ENCODE data around the gene ARMC2. TPM values are rescaled to one million over a fixed set of nuclear protein-coding genes. Genes with fewer than 3 reads are reported as not detected.

Gene ARMC2
- polyA plus RNA-seq, 2 of the 4 experiments (the other 2 are of a cell fraction) = 2.1 to 4.9 TPM

DNA sequence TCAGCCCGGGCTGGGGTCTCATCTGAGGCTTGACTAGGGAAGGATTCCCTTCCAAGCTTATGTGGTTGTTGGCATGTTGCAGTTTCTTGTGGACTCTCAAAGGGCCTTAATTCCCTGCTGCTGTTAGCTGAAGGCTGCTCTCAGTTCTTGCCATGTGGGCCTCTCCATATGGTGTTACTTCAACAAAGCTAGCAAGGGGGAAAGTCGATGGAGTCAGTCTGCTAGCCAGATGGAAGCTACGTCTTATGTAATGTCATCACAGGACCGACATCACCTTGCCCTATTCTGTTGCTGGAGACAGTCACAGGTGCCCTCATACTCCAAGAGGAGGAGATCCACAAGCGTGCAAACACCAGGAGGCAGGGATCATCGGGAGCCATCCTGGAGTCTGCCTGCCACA, 43.3 kb upstream of the ARMC2 start:
- ChIA-PET CTCF (interaction anchor here (1.8 kb wide), 1 partner anchor 263 kb away, joined by 5 read pairs; no protein-coding TSS in a partner anchor), POLR2A (no interaction called here)
- Histone ChIP-seq H3K4me3 (no peak overlapping the region), H3K4me2 (no peak overlapping the region), H3K27ac (no peak overlapping the region), H3K9me3 (no peaks in the 10 kb centered on the region), H3K4me1 (no peaks in the 10 kb centered on the region)
- 73% methylated on average over 6 of the region's 6 CpGs for WGBS (ENCODE audit: missing lambda C conversion rate)
- DNase-seq (ENCODE audit: low read depth in 1 of 2, low spot score in 1 of 2) = no peak
- FAIRE-seq = no peak
- ATAC-seq = no peak
- TF ChIP-seq CHD2 (IDR thresholded peaks at IDR 0.05; ENCODE audit: low read length, partially characterized antibody) (no peak), RARB (CRISPR knock-in tag; IDR thresholded peaks at IDR 0.05) (no peak), HMGXB4 (CRISPR knock-in tag; IDR thresholded peaks at IDR 0.05; ENCODE audit: borderline replicate concordance) (no peak), HOXB13 (CRISPR knock-in tag; IDR thresholded peaks at IDR 0.05; ENCODE audit: low read depth) (no peak), SREBF2 (IDR thresholded peaks at IDR 0.05) (no peak), EHF (CRISPR knock-in tag; IDR thresholded peaks at IDR 0.05) (no peak)
- TF ChIP-seq, protein P1, sequence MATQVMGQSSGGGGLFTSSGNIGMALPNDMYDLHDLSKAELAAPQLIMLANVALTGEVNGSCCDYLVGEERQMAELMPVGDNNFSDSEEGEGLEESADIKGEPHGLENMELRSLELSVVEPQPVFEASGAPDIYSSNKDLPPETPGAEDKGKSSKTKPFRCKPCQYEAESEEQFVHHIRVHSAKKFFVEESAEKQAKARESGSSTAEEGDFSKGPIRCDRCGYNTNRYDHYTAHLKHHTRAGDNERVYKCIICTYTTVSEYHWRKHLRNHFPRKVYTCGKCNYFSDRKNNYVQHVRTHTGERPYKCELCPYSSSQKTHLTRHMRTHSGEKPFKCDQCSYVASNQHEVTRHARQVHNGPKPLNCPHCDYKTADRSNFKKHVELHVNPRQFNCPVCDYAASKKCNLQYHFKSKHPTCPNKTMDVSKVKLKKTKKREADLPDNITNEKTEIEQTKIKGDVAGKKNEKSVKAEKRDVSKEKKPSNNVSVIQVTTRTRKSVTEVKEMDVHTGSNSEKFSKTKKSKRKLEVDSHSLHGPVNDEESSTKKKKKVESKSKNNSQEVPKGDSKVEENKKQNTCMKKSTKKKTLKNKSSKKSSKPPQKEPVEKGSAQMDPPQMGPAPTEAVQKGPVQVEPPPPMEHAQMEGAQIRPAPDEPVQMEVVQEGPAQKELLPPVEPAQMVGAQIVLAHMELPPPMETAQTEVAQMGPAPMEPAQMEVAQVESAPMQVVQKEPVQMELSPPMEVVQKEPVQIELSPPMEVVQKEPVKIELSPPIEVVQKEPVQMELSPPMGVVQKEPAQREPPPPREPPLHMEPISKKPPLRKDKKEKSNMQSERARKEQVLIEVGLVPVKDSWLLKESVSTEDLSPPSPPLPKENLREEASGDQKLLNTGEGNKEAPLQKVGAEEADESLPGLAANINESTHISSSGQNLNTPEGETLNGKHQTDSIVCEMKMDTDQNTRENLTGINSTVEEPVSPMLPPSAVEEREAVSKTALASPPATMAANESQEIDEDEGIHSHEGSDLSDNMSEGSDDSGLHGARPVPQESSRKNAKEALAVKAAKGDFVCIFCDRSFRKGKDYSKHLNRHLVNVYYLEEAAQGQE (IDR thresholded peaks at IDR 0.05) = no peak

- Histone ChIP-seq H3K9me3 (no peaks in the 10 kb centered on the region), H3K27ac (no peak overlapping the region), H3K4me1 (no peaks in the 10 kb centered on the region), H3K4me2 (no peak overlapping the region), H3K4me3 (no peak overlapping the region)
- no peak for FAIRE-seq
- TF ChIP-seq ZC3H11A (IDR thresholded peaks at IDR 0.05) (no peak), ZNF302 (CRISPR knock-in tag; IDR thresholded peaks at IDR 0.05) (no peak), ESRRA (IDR thresholded peaks at IDR 0.05; ENCODE audit: borderline replicate concordance, low read length) (no peak), JUN (IDR thresholded peaks at IDR 0.05) (no peak), PHF8 (IDR thresholded peaks at IDR 0.05; ENCODE audit: borderline replicate concordance, low read depth) (no peak)
- TF ChIP-seq, protein P1 (IDR thresholded peaks at IDR 0.05) = no peak
- no peak for DNase-seq (ENCODE audit: low read depth in 1 of 2, low spot score in 1 of 2)
- 41% methylated on average over 5 of the region's 5 CpGs for WGBS (ENCODE audit: missing lambda C conversion rate)
- ChIA-PET CTCF (interaction anchor here (0.6 to 1.8 kb wide), 3 partner anchors 81 to 264 kb away, joined by 3 to 5 read pairs (median 3); no protein-coding TSS in a partner anchor), POLR2A (no interaction called here)
- no peak for ATAC-seq
These were observed 42.5 kb upstream of the ARMC2 start for GRCh38 chr6:108805611-108806167.

DNA sequence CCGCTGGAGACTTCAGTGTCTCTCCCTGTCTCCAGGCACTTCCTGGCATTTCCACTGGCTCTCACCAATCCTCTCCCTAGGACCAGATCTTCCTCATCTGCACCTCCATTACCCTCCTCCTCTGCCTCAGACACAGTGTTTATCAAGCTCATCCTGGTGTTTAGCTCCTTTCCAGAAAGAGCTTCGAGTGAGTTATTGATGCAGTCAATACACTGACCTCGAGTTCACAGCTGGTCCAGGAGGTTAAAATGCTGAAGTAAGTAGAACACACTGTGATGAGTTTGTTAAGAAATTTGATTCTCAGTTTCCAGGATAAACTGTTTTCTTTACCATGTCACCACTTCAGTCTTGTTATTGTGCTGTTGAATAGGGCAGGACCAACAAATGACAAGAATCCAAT, 42.1 kb upstream of the ARMC2 start:
- no peak overlapping the region for H3K4me2 ChIP-seq
- CTCF ChIA-PET = interaction anchor here (0.6 to 1.4 kb wide), 3 partner anchors 18 to 238 kb away, joined by 3 read pairs; no protein-coding TSS in a partner anchor
- 35% methylated on average over 3 of the region's 3 CpGs for WGBS (ENCODE audit: missing lambda C conversion rate)
- no peak for ATAC-seq
- H3K4me3 ChIP-seq = no peak overlapping the region
- DNase-seq (ENCODE audit: low read depth in 1 of 2, low spot score in 1 of 2) = no peak
- H3K4me1 ChIP-seq = no peaks in the 10 kb centered on the region
- H3K9me3 ChIP-seq = no peaks in the 10 kb centered on the region
- POLR2A ChIA-PET = no interaction called here
- no peak for FAIRE-seq
- TF ChIP-seq RCOR1 (IDR thresholded peaks at IDR 0.05; ENCODE audit: low read depth, low read length) = no peak
- TF ChIP-seq CHD4 (IDR thresholded peaks at IDR 0.05; ENCODE audit: borderline replicate concordance) = no peak
- H3K27ac ChIP-seq = no peak overlapping the region
